HS-27A (cell line): ENCODE data around the gene IREB2.
"Not testable (repeated sequence)": the region's sequence is repeated elsewhere in the genome, so short reads cannot be mapped to it uniquely, and the experiment has no call there.

Experiments used
- DNase-seq: peaks from one replicate; pipeline ENCODE4 v3.0.0-alpha.2; 2012; ENCODE audit warnings: low read depth, missing footprints

The IREB2 gene

DNA sequence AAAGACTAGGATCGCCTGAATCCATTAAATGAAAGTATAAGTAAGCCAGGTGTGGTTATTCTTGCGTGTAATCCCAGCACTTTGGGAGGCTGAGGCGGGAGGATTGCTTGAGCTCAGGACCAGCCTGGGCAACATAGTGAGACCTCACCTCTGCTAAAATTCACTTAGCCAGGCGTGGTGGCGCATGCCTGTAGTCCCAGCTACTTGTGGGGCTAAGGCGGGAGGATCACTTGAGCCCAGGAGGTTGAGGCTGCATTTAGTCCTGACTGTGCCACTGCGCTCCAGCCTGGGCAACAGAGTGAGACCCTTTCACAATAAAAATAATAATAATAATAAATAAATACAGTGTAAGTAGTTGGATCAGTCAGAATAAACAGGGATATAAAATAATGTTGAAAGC lies 43.9 kb downstream of the IREB2 start:
- no peak for DNase-seq

- DNase-seq = no peak
Observed at GRCh38 chr15:78492872-78493271, 54.9 kb downstream of the IREB2 start.

- no peak for DNase-seq
Observed at GRCh38 chr15:78501857-78502256, 63.8 kb downstream of the IREB2 start.

GRCh38 chr15:78502641-78503040 lies 64.6 kb downstream of the IREB2 start:
- DNase-seq = no peak

DNA sequence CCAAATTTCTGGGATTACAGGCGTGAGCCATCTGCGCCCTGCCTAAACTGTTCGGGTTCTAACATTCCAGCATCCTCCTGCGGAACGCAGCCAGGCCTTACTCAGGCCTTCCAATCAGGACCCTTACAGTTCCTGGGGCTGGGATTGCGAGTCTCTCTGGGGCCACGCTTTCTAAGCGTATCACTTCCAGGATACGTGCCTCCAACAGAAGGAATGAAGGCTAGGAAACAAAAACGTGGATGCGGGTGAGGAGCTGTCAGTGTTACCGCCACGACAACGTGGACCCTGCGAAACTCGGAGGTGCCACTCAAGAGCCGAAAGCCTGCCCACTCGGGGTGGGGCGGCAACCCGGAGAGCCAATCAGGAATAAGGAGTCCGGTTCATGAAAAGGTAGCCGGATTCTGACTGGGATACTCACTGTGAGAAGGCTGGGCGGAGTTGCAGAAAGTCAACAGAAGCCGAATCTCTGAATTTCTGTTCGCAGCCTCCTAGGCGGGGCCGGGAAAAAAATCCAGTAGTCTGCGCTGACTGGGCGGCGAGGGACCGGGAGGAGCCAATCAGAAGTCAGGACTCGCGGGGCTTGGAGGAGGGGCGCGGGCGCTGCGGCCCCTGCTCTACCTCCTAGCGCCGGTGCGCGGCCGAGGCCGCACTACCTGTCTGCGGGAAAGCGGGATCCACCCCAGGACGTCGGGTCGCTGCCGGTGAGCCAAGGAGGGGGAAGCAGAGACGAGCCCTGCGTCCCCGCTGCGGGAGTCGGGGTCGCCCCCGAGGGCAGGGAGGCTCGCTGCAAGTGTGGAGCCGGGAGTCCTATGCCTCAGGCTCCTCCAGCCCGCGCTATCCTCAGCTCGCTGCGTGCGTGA lies 69.2 kb downstream of the IREB2 start, which contains the start of gene HYKK:
TSS of gene HYKK (plus strand) at position 607 of the 860 bp plus-strand sequence. CDS start 5,512 bp downstream, outside the sequence.
- peak; percentile 97 for DNase-seq

DNA sequence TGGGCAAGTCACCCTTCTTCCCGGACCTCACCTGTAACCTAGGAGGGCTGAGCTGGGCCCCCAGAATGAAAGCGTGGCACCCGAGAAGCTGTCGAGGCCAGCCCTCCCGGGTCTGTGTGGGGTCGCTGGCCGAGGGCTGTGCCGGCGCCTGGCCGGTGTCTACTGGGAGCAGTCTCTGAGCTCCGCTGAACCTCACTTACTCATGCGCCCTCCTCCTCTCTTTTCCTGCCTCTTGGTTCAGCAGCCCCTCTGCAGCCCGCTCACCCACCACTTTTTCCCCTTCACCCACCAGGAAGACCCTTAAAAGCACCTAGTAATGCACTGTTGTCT lies 69.8 kb downstream of the IREB2 start:
- DNase-seq = no peak

DNA sequence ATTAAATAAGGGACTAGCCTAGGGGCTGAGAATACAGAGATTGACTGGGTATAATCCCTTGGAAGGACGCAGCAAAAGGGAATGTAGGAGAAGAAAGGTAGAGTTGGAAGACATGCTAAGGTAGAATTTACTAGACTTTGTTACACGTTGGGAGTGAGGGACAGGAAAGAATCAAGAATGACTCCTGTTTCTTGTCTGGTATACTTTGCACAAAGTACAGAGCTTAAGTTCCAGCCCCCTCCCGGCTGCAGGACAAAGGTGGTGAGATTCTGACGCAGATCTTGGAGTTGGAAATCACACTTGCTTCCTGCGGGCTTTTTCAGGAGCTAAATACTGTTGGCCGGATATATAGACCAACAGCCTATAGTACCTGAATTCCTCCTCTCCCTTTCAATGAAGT lies 70.3 kb downstream of the IREB2 start:
- no peak for DNase-seq

DNA sequence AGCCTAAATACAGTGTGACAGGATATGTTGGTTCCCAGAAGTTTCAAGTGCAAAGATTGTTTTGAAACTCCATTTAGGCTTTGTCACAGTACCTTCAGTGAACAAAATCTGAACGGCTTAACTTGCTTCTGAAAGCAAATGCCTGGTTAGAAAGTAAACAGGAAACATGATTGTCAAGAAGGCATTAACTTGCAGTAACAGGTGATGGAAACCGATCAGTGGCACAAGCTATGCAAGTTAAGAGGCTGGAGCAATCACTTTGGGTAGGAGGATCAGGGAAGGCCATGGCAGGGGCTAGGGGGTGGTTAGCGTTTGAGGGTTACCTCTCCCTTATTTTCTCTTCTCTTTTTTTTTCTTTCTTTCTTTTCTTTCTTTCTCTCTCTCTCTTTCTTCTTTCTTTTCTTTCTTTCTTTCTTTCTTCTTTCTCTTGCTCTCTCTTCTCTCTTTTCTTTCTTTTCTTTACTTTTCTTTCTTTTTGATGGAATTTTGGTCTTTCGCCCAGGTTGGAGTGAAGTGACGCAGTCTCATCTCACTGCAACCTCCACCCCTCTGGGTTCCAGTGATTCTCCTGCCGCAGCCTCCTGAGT lies 71.8 kb downstream of the IREB2 start:
- no peak for DNase-seq

DNA sequence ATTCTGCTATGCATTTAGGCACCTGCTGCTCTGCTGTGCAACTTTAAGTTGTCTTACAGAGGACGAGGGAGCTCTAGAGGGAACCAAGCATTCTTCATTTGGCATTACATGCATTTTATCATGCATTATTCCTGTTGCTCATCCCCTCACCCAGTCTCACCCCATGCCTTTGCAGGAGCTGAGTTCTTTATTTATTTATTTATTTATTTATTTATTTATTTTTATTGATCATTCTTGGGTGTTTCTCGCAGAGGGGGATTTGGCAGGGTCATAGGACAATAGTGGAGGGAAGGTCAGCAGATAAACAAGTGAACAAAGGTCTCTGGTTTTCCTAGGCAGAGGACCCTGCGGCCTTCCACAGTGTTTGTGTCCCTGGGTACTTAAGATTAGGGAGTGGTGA lies 82.0 kb downstream of the IREB2 start:
- not testable (repeated sequence) for DNase-seq

GRCh38 chr15:78524230-78524629 lies 86.2 kb downstream of the IREB2 start:
- no peak for DNase-seq

GRCh38 chr15:78527325-78527724 lies 89.3 kb downstream of the IREB2 start:
- no peak for DNase-seq

DNA sequence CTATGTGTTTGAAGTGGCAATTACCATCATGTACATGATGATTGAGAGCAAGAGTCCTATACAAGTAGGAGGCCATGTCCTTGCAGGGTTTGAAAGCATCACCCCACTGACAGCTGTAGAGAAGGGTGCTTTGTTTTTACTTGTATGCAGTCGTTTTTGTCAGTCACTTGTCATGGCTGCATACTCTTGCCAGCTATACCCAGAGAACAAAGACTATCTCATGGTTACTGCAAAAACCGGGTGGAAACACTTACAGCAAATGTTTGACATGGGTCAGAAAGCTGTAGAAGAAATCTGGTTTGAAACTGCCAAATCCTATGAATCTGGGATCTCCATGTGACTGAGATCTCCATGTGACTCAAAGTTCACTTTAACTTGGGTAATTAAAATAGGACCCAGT lies 95.3 kb downstream of the IREB2 start:
- DNase-seq = no peak

DNA sequence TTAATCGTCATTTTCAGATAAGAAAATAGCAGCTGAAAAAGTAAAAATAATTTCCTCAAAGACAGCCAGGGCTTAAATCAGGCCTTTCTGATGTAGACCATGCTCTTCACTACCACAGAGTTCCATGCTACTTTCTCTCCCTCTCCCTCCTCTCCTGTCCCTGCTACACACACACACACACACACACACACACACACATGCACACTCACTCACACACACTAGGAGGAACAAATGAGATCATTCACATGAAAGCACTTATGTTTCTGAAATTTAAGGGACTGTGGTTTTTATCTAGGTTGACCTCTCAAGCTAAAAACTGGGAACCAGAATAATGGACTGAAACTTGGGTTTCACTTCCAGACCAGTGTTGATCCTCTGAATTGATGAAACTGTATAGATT lies 98.1 kb downstream of the IREB2 start:
- no peak for DNase-seq

DNA sequence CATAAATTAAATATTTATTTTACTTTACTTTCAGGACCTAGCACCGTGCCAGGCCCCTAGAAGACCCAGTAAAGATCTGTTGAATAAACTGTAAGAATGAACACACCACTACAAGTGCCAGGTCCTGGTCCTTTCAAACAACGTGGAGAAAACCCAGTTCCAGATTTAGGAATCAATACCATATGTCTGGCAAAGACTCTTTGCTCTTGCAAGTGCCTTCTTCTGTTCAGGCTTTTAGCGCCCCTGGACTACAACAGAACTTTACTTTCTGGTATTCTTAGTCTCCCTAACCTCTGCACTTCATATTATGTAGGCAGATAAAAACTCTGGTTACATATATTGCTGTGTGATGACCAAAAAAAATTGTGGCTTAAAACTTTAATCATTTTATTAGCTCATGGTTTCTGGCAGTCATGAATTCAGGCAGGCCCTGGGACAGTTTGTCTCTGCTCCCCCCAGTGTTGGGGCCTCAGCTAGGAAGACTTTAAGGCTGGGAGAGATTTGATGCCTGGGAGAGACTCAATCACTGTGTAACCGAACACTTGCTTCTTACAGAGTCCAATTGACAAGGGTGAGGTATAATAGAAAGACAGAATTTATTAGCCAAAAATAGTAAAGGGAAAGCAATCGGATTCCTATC lies 99.4 kb downstream of the IREB2 start:
- no peak for DNase-seq

DNA sequence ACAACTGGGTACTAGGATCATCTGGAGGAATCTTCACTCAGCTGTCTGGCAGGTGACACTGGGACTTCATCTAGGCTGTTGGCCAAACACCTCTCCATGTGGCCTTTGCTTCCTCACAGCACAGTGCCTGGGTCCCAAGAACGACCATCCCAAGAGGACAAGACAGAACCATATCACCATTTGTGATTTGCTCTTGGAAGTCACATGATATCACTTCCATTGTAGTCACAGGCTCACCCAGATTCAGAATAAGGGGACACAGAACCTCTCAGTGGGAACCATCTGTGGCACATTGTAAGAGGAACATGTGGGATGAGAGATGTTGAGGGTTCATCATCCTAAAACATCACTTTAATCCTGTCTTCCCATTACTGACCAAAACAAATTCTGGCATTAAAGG lies 100.3 kb downstream of the IREB2 start:
- DNase-seq = no peak

DNA sequence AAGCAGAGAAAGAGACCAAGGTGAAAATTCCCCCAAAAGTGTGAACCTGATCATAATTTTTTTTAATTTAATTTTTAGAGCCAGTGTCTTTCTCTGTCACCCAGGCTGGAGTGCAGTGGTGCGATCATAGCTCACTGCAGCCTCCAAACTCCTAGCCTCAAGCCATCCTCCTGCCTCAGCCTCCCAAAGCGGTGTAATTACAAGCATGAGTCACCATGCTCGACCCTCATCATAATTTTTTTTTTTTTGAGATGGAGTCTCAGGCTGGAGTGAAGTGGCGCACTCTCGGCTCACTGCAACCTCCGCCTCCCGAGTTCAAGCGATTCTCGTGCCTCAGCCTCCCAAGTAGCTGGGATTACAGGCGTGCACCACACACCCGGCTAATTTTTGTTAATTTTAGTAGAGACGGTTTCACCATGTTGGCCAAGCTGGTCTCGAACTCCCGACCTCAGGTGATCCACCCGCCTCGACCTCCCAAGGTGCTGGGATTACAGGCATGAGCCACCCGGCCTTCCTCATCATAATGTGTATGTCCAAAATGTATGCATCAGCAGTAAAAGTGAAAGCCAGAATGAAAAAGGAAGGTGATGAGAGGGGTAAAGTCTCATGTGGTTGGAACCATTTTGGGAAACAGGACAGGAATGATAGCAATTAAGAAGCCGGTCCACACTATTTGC lies 101.6 kb downstream of the IREB2 start:
- DNase-seq = not testable (repeated sequence)

DNA sequence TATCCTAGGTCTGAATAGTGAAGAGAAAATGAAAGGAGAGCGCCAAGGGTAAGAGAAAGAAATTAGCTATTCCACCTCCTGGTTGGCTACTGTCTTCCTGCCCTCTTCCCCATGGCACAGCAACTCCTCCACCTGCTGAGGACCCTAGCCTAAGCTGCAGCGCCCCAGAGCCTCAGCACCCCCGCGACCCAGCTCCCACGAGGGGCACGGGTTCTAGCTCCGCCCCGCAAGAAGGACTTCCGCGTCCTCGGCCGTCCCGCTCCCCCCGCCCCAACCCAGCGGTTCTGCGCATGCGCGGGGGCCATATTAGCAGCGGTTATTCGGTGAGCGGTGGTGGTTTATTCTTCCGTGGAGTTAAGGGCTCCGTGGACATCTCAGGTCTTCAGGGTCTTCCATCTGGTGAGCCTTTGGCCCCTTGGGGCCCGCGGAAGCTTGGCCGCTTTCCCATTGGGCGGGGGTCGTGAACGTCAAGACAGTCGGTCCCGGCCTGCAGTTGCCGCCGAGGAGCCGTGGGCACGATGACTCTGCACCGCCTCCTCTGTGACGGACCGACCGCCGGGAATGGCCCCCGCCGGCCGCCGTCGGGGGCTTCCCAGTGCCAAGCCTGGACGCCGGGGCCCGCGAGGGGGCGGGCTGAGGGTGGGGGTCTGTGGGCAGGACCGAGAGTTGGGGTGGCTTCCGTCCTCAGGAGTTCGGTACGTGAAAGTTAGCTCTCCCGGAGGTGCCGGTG lies 102.3 kb downstream of the IREB2 start, which contains the start of gene PSMA4:
TSS of gene PSMA4 (plus strand) at position 304 of the 730 bp plus-strand sequence. CDS start 1,484 bp downstream, outside the sequence.
- peak; percentile 76 for DNase-seq

DNA sequence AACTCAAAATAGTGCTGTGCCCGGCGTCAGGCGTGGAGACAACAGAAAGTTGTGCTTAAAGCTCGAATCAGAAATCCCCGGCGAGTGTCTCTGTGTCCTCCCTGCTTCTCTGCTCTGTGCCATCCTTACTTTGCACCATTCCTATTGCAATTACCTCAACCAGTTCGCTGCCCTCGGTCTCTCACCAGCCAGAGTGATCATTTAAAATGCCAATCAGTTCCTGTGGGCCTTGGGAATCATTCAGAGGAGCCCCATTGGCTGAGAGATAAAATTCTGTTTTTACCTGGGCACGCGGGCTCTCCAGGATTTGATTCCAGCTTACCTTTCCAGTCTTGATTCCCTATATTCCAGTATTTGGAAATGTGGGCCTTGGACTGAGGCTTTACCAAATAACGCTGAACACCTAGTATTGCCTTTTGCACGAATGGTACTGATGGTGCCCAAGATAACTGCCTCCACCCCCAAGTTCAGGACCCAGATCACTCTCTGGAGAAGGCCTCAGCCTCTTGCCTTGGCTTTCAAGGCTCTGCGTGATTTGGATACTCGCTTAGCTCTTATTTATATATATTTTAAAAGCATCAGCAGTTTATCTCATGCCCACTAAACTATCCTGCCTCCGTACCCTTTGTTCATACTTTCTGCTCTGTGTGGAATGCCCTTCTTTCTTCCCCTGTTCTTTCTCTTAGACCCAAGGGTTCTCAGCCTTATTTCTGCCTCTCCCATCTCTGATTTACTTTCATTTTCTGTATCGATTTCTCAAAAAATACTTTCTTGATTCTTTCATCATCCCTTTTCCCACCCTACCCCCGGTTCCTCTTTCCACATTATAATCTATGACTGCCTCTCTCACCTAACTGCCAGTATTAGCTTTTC lies 103.1 kb downstream of the IREB2 start:
- peak; percentile 14 for DNase-seq

- DNase-seq = no peak
Observed at GRCh38 chr15:78541744-78542034, 103.7 kb downstream of the IREB2 start.

GRCh38 chr15:78542647-78543046 lies 104.6 kb downstream of the IREB2 start:
- DNase-seq = no peak

- no peak for DNase-seq
Observed at GRCh38 chr15:78550194-78550593, 112.2 kb downstream of the IREB2 start.
